HL-60 (cell line): Measurements from ENCODE around the gene STXBP1.
A peak's percentile ranks its signal among the peaks of the same experiment; 100 is the strongest.

Source experiments
- DNase-seq, 2 experiments: peaks; one replicate each; pipeline ENCODE4 v3.0.0-alpha.2; 2010 to 2020; ENCODE audit warnings: low read depth in 1 of 2, low spot score in 1 of 2
- H3K27ac ChIP-seq: fragments of 250-450 bp; sonication (Bioruptor Pico); replicated peaks from 2 replicates; pipeline ENCODE4 v1.5.1; 2020; ENCODE audit warnings: mild to moderate bottlenecking, moderate library complexity
- H3K27me3 ChIP-seq: fragments of 250-450 bp; sonication (Bioruptor Pico); 2 replicates; pipeline ENCODE4 v1.5.1; 2021; ENCODE audit warnings: mild to moderate bottlenecking, moderate library complexity; ENCODE audit not compliant: insufficient read depth, poor library complexity, severe bottlenecking
- H3K4me3 ChIP-seq: replicated peaks from 2 replicates; pipeline ENCODE4 v1.5.1; 2011; ENCODE audit warnings: mild to moderate bottlenecking, control low read depth, low read length; ENCODE audit not compliant: insufficient read depth
- GABPA ChIP-seq: IDR thresholded peaks from 2 replicates; pipeline ENCODE4 v1.6.1; 2012; ENCODE audit warnings: low read depth
- POLR2AphosphoS5 ChIP-seq: IDR thresholded peaks from 2 replicates; pipeline ENCODE4 v1.6.1; 2012; ENCODE audit warnings: low read depth
- SPI1 ChIP-seq: IDR thresholded peaks from 2 replicates; pipeline ENCODE4 v1.6.1; 2012; ENCODE audit warnings: low read depth, mild to moderate bottlenecking, borderline replicate concordance
- TF ChIP-seq, protein P1 (sequence below): IDR thresholded peaks from 2 replicates; pipeline ENCODE4 v1.6.1; 2012; ENCODE audit warnings: low read depth; ENCODE audit not compliant: insufficient replicate concordance
- TF ChIP-seq, protein P2 (sequence below): IDR thresholded peaks from one replicate; pipeline ENCODE4 v1.5.1; 2011; ENCODE audit warnings: low read length, control low read depth, inconsistent platforms; ENCODE audit not compliant: insufficient read depth

STXBP1 gene

DNA sequence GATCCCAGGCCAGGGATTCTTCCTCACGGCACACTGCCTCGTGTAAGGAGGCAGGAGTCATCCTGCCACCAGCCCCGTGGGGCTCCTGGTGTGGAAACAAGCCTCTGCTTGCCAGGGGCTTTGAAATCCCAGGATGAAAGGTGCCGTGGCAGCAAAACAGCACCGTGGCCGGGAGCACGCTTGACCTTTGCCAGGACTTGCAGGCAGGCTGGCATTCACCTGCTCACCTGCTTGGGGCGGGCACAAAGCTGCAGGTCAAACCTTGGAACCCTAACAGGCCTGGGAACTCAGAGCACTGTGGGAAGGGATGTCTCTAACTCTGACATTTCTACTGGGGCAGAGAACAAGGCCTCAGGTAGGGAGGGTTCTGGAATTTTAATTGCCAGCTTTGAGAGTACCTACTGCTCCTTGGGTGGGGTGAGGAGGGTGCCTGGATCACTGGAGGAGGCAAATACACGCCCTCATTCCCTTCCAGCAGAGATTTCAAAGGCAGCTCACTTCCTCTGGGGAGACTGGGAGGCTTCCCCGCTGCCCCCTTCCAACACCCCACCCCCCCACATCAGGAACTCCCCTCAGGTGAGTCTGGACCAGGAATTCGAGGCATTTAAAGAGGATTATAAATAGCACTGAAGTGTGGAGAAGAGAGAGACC is 45.6 kb upstream of the STXBP1 start:
- DNase-seq, result no peak
- H3K4me3 ChIP-seq, result no peak overlapping the region
- H3K27me3 ChIP-seq, result peaks cover 2% of the 10 kb centered on the region
- TF ChIP-seq, protein P1, sequence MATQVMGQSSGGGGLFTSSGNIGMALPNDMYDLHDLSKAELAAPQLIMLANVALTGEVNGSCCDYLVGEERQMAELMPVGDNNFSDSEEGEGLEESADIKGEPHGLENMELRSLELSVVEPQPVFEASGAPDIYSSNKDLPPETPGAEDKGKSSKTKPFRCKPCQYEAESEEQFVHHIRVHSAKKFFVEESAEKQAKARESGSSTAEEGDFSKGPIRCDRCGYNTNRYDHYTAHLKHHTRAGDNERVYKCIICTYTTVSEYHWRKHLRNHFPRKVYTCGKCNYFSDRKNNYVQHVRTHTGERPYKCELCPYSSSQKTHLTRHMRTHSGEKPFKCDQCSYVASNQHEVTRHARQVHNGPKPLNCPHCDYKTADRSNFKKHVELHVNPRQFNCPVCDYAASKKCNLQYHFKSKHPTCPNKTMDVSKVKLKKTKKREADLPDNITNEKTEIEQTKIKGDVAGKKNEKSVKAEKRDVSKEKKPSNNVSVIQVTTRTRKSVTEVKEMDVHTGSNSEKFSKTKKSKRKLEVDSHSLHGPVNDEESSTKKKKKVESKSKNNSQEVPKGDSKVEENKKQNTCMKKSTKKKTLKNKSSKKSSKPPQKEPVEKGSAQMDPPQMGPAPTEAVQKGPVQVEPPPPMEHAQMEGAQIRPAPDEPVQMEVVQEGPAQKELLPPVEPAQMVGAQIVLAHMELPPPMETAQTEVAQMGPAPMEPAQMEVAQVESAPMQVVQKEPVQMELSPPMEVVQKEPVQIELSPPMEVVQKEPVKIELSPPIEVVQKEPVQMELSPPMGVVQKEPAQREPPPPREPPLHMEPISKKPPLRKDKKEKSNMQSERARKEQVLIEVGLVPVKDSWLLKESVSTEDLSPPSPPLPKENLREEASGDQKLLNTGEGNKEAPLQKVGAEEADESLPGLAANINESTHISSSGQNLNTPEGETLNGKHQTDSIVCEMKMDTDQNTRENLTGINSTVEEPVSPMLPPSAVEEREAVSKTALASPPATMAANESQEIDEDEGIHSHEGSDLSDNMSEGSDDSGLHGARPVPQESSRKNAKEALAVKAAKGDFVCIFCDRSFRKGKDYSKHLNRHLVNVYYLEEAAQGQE, result no peak
- TF ChIP-seq, protein P2, sequence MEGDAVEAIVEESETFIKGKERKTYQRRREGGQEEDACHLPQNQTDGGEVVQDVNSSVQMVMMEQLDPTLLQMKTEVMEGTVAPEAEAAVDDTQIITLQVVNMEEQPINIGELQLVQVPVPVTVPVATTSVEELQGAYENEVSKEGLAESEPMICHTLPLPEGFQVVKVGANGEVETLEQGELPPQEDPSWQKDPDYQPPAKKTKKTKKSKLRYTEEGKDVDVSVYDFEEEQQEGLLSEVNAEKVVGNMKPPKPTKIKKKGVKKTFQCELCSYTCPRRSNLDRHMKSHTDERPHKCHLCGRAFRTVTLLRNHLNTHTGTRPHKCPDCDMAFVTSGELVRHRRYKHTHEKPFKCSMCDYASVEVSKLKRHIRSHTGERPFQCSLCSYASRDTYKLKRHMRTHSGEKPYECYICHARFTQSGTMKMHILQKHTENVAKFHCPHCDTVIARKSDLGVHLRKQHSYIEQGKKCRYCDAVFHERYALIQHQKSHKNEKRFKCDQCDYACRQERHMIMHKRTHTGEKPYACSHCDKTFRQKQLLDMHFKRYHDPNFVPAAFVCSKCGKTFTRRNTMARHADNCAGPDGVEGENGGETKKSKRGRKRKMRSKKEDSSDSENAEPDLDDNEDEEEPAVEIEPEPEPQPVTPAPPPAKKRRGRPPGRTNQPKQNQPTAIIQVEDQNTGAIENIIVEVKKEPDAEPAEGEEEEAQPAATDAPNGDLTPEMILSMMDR, result no peak
- no peak for TF ChIP-seq SPI1
- no peak for TF ChIP-seq GABPA
- TF ChIP-seq POLR2AphosphoS5, result no peak
- H3K27ac ChIP-seq, result no peak overlapping the region

DNA sequence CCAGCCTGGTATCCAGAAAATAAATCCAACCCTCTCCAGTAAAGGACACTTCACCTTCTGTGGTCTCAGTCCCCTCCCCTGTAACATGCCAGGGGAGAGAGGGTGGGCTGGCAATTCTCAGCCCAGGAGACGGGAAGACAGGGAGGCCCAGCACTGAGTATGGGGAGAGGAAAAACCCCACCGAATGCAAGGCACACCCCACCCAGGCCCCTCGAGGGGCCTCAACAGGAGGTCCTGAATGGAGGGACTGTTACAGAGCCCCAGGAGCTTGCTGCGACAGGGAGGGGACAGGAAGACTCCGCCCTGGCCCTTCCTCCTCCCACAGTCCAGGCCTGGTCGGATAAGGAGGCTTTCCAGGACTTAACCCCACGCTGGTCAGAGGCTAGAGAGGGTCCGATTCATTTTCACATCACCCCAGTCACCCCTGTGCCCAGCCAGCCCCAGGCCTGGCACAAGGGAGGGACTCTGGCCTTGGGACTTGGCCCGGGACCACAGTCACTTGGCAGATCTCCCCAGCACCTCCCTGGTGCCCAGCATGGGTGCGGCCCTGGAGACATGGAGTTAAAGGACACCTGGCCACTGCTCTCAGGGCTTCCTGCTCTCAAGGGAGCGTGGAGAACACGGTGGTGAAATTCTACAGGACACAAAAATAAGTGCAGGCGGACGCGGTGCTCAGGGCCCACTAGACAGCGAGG is 44.9 kb upstream of the STXBP1 start:
- H3K27ac ChIP-seq, result no peak overlapping the region
- DNase-seq, result no peak
- H3K27me3 ChIP-seq, result peaks cover 2% of the 10 kb centered on the region
- H3K4me3 ChIP-seq, result no peak overlapping the region
- no peak for TF ChIP-seq GABPA

DNA sequence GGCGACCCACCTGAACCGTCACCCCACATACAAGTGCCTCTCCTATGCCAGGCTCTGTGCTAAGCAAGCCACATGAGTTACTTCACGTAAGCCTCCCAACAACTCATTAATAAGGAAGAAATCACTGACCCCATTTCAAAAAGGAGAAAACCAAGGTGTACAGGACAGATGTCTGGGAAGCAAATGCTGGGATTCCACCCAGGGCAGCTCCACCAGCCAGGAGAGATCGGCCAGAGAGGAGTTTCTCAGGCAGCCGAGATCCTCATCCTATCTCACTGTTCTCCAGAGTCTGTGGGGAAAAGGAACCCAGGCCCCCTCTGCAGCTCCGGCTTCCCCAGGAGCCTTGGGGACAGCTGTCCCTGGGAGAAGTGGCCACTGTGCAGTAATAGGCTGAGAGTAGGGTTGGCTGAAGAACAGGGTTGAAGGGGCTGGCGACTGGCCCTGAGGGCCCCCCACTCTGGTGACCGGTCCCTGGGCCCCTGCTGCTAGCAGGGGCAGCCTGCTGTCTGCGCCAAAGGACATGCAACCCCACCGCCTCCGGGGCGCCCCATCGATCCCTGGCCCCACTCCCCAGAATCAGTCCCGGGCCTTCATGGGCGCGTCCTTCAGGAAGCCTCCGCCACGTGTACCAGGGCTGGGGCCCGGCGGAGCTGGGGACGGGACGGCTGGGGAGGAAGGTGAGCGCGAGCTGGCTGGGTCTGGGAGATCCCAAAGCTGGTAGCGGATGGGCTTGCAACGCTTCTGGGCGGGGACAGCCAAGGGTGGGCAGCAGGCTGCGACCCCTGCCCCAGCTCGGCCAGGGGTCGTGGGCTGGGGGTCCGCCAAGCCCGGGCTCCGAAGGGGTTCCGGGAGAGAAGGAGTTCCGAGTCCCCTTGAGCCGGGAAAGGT is 44.1 kb upstream of the STXBP1 start:
- Histone ChIP-seq H3K4me3 (peak overlapping the region; percentile 46), H3K27ac (no peak overlapping the region), H3K27me3 (peaks cover 2% of the 10 kb centered on the region)
- TF ChIP-seq, protein P1, result no peak
- no peak for TF ChIP-seq POLR2AphosphoS5
- TF ChIP-seq GABPA, result no peak
- TF ChIP-seq, protein P2, result no peak
- TF ChIP-seq SPI1, result no peak
- no peak for DNase-seq

DNA sequence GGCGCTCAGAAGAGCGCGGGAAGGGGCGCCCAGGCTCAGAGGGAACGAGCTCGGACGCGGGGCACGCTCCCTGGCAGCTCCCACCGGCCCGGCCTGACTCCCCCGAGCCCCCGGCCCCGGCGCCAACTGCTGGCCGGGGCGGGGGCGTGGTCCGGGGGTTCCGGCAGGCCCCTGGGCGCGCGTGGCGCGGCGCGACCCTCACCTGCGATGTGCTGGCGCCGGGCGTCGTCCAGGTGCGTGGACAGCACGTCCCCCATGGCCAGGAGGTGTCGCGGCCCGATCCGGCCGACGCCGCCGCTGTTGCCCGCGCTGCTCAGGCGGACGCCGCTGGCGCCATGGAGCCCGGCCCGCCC is 43.5 kb upstream of the STXBP1 start:
- Histone ChIP-seq H3K27ac (no peak overlapping the region), H3K27me3 (peaks cover 2% of the 10 kb centered on the region), H3K4me3 (peak overlapping the region; percentile 46)
- TF ChIP-seq GABPA (no peak), POLR2AphosphoS5 (no peak), SPI1 (no peak)
- TF ChIP-seq, protein P2, result no peak
- TF ChIP-seq, protein P1, result no peak
- no peak for DNase-seq
